ENCODE results near the gene SENP2. TPM values are rescaled to one million over a fixed set of nuclear protein-coding genes. Genes with fewer than 3 reads are reported as not detected.

SENP2 gene
- total RNA-seq, 1 experiment from 2014 or later = 52.7 TPM

- ChIA-PET POLR2A (interaction anchor here (0.6 kb wide), 1 partner anchor 1097 kb away, joined by 7 read pairs; no protein-coding TSS in a partner anchor), CTCF (interaction anchor here (0.6 to 0.7 kb wide), 2 partner anchors 30 to 185 kb away, joined by 3 to 4 read pairs; no protein-coding TSS in a partner anchor)
- Histone ChIP-seq H3K27ac (ENCODE audit: low read length) (no peak overlapping the region), H3K4me3 (ENCODE audit: low read depth in 2 of 2, low read length in 2 of 2) (no peak overlapping the region), H3K9me3 (ENCODE audit: control insufficient read depth, insufficient read depth, low read depth, low read length) (no peaks in the 10 kb centered on the region), H3K36me3 (ENCODE audit: control insufficient read depth, insufficient read depth, low read length) (peaks cover 7% of the 10 kb centered on the region), H3K4me1 (ENCODE audit: control insufficient read depth, insufficient read depth, low read length) (no peaks in the 10 kb centered on the region), H3K27me3 (ENCODE audit: control insufficient read depth, insufficient read depth, low read length) (no peaks in the 10 kb centered on the region)
- in situ Hi-C loops (cut with HindIII; ENCODE audit: low pct_unique_long_range_greater_than_20kb, low sequenced_read_pairs) (no loop called here), intact Hi-C loops (cut with micrococcal nuclease; ENCODE audit: unreplicated experiment) (no loop called here)
- BruUV-seq (replicated peaks) = no TSS peak
- DNase-seq (ENCODE audit: low read depth, low spot score) (no peak), ATAC-seq (no peak)
- TF ChIP-seq POLR2AphosphoS5 (IDR thresholded peaks at IDR 0.05; ENCODE audit: low read depth, low read length) (no peak), CTCF (IDR thresholded peaks at IDR 0.05) (no peak), SIN3A (IDR thresholded peaks at IDR 0.05; ENCODE audit: borderline replicate concordance, insufficient read depth, low read depth, low read length) (no peak), TCF7L2 (IDR thresholded peaks at IDR 0.05; ENCODE audit: low read depth, low read length) (no peak), REST (IDR thresholded peaks at IDR 0.05; ENCODE audit: insufficient read depth in 1 of 2, low read depth in 2 of 2, low read length in 1 of 2) (no peak)
Measured at GRCh38 chr3:185653949-185654757, 68.1 kb downstream of the SENP2 start.

GRCh38 chr3:185654758-185655145 is 68.7 kb downstream of the SENP2 start:
- Histone ChIP-seq H3K4me1 (ENCODE audit: control insufficient read depth, insufficient read depth, low read length) (no peaks in the 10 kb centered on the region), H3K9me3 (ENCODE audit: control insufficient read depth, insufficient read depth, low read depth, low read length) (no peaks in the 10 kb centered on the region), H3K4me3 (ENCODE audit: low read depth in 2 of 2, low read length in 2 of 2) (no peak overlapping the region), H3K27me3 (ENCODE audit: control insufficient read depth, insufficient read depth, low read length) (no peaks in the 10 kb centered on the region), H3K27ac (ENCODE audit: low read length) (no peak overlapping the region), H3K36me3 (ENCODE audit: control insufficient read depth, insufficient read depth, low read length) (peaks cover 7% of the 10 kb centered on the region)
- ChIA-PET CTCF (interaction anchor here (0.6 kb wide), 1 partner anchor 30 kb away, joined by 3 read pairs; no protein-coding TSS in a partner anchor), POLR2A (interaction anchor here (0.6 kb wide), 1 partner anchor 1096 kb away, joined by 7 read pairs; no protein-coding TSS in a partner anchor)
- ATAC-seq = no peak
- BruUV-seq (replicated peaks) = no TSS peak
- TF ChIP-seq CTCF (IDR thresholded peaks at IDR 0.05) = no peak
- no peak for TF ChIP-seq POLR2AphosphoS5 (IDR thresholded peaks at IDR 0.05; ENCODE audit: low read depth, low read length)
- TF ChIP-seq TCF7L2 (IDR thresholded peaks at IDR 0.05; ENCODE audit: low read depth, low read length) = no peak
- no peak for TF ChIP-seq SIN3A (IDR thresholded peaks at IDR 0.05; ENCODE audit: borderline replicate concordance, insufficient read depth, low read depth, low read length)
- no peak for TF ChIP-seq REST (IDR thresholded peaks at IDR 0.05; ENCODE audit: insufficient read depth in 1 of 2, low read depth in 2 of 2, low read length in 1 of 2)
- intact Hi-C loops (cut with micrococcal nuclease; ENCODE audit: unreplicated experiment) = no loop called here
- DNase-seq (ENCODE audit: low read depth, low spot score) = no peak
- in situ Hi-C loops (cut with HindIII; ENCODE audit: low pct_unique_long_range_greater_than_20kb, low sequenced_read_pairs) = no loop called here
